ENCODE results near the gene LYST. TPM values are rescaled to one million over a fixed set of nuclear protein-coding genes. Genes with fewer than 3 reads are reported as not detected.

Gene LYST
- total and polyA plus RNA-seq, 2 of the 8 experiments (the other 6 are each of a cell fraction or from before 2014, with no cell fraction given), result 0.29 to 0.58 TPM

- no peak overlapping the region for H3K14ac ChIP-seq (ENCODE audit: insufficient read length)
- H2BK20ac ChIP-seq (ENCODE audit: low read length), result no peak overlapping the region
- TF ChIP-seq CHD2 (IDR thresholded peaks at IDR 0.05; ENCODE audit: low read length) (no peak), TCF12 (IDR thresholded peaks at IDR 0.05; ENCODE audit: low read depth, low read length) (no peak), RFX5 (IDR thresholded peaks at IDR 0.05; ENCODE audit: borderline replicate concordance, low read depth, low read length) (no peak), NRF1 (IDR thresholded peaks at IDR 0.05; ENCODE audit: low read depth, low read length) (no peak), TEAD4 (IDR thresholded peaks at IDR 0.05; ENCODE audit: low read depth, low read length) (no peak), POLR2AphosphoS5 (IDR thresholded peaks at IDR 0.05; ENCODE audit: low read depth, low read length) (no peak), POU5F1 (IDR thresholded peaks at IDR 0.05; ENCODE audit: low read depth, low read length) (no peak)
- H3K56ac ChIP-seq (replicated peaks; ENCODE audit: insufficient read length, low read depth, low read length), result no peak overlapping the region
- WGBS, 2 experiments (ENCODE audit: extremely low coverage in 1 of 2, insufficient coverage in 1 of 2, insufficient read length in 1 of 2, insufficient replicate concordance in 2 of 2, low coverage in 1 of 2, low lambda C conversion rate in 2 of 2, missing lambda C conversion rate in 1 of 2), result 83% methylated on average over 2 of the region's 2 CpGs; no CpG with 5 or more reads in 1 of the 2 experiments
- no peaks in the 10 kb centered on the region for H3K23me2 ChIP-seq (ENCODE audit: low read depth, low read length)
- H3K36me3 ChIP-seq (ENCODE audit: control insufficient read depth in 2 of 4, insufficient read depth in 4 of 4, low read length in 3 of 4), result peaks cover 0 to 3% (median 1%) of the 10 kb centered on the region in 4 experiments; a peak in 3 of 8 replicates
- no peaks in the 10 kb centered on the region for H3K4me1 ChIP-seq (replicated peaks in 1 of 4; ENCODE audit: control insufficient read depth in 3 of 4, insufficient read depth in 4 of 4, low read length in 3 of 4)
- no peak overlapping the region for H3K4me3 ChIP-seq (ENCODE audit: extremely low read depth in 1 of 4, insufficient read depth in 2 of 4, low read depth in 3 of 4, low read length in 4 of 4)
- H4K20me1 ChIP-seq (replicated peaks in 1 of 2; ENCODE audit: control insufficient read depth in 1 of 2, insufficient read depth in 2 of 2, low read length in 2 of 2), result no peaks in the 10 kb centered on the region
- no peak overlapping the region for H3K4ac ChIP-seq (replicated peaks; ENCODE audit: insufficient read length, low read depth, low read length)
- no peak overlapping the region for H2BK5ac ChIP-seq (ENCODE audit: low read depth, low read length)
- ChIA-PET CTCF (ENCODE audit: partially characterized antibody) (interaction anchor here (0.8 to 9.9 kb wide), 9 partner anchors 12 to 119 kb away, joined by 3 to 132 read pairs (median 5); no protein-coding TSS in a partner anchor), POLR2A (ENCODE audit: partially characterized antibody) (interaction anchor here (1.7 kb wide), 1 partner anchor 14 kb away, joined by 4 read pairs; no protein-coding TSS in a partner anchor)
- H2BK12ac ChIP-seq (ENCODE audit: low read depth, low read length), result no peak overlapping the region
- no peak overlapping the region for H2BK120ac ChIP-seq (replicated peaks; ENCODE audit: low read depth, low read length)
- H4K91ac ChIP-seq (replicated peaks; ENCODE audit: insufficient read length, low read length), result no peak overlapping the region
- H3K27me3 ChIP-seq (replicated peaks in 1 of 4; ENCODE audit: control insufficient read depth in 3 of 4, extremely low read depth in 1 of 4, insufficient read depth in 3 of 4, low read length in 3 of 4), result no peaks in the 10 kb centered on the region
- H2AK5ac ChIP-seq (ENCODE audit: low read depth, low read length), result no peak overlapping the region
- FAIRE-seq, result no peak
- H3K23ac ChIP-seq (ENCODE audit: insufficient read length), result no peak overlapping the region
- H4K5ac ChIP-seq (ENCODE audit: insufficient read length, low read depth, low read length), result no peak overlapping the region
- peaks cover 0 to 8% of the 10 kb centered on the region in 2 experiments; a peak in 1 of 4 replicates for H3K79me2 ChIP-seq (ENCODE audit: control insufficient read depth in 1 of 2, insufficient read depth in 2 of 2, low read length in 2 of 2)
- no peak overlapping the region for H2AFZ ChIP-seq (ENCODE audit: low read length)
- no peak overlapping the region for H4K8ac ChIP-seq (ENCODE audit: extremely low read depth, insufficient read depth, low read length)
- no peak overlapping the region for H3K27ac ChIP-seq (ENCODE audit: low read depth, low read length)
- H2BK15ac ChIP-seq (ENCODE audit: low read length), result no peak overlapping the region
- H3K9me3 ChIP-seq (ENCODE audit: insufficient read depth in 2 of 2, low read depth in 1 of 2, low read length in 1 of 2), result no peaks in the 10 kb centered on the region
- H3K79me1 ChIP-seq (ENCODE audit: low read depth, low read length), result peaks cover 2% of the 10 kb centered on the region; the same call in 1 of the 2 replicates
- no peak for DNase-seq (ENCODE audit: low read depth in 1 of 2, low spot score in 2 of 2)
- no peak overlapping the region for H3K9ac ChIP-seq (replicated peaks in 1 of 4; ENCODE audit: extremely low read depth in 1 of 4, low read depth in 3 of 4, low read length in 3 of 4)
- H3K18ac ChIP-seq (ENCODE audit: extremely low read depth, low read length), result no peak overlapping the region
- no peak overlapping the region for H3K4me2 ChIP-seq (ENCODE audit: insufficient read depth in 1 of 2, low read depth in 2 of 2, low read length in 2 of 2)
Observed at GRCh38 chr1:235613602-235614001, 253.1 kb downstream of the LYST start.

Measured in H1 (cell line).